Right lobe of liver (tissue), 4 donors: Measurements from ENCODE around the gene PEAK1.

Experiments
- CTCF ChIP-seq, 4 donors: fragments of 200-600 bp in 3 of 4; fragments of 450-650 bp in 1 of 4; IDR thresholded peaks; one replicate each; pipeline versions ENCODE4 v1.5.1 to v1.8.0; 2016 to 2022; ENCODE audit warnings: antibody characterized with exemption in 4 of 4, mild to moderate bottlenecking in 2 of 4
- POLR2A ChIP-seq: fragments of 450-650 bp; IDR thresholded peaks from one replicate; pipeline ENCODE4 v1.6.1; 2017; ENCODE audit warnings: antibody characterized with exemption, mild to moderate bottlenecking
- donor health status: DM: no; HTN: no; CAD: no.
- donor health status: DM: no; HTN: no; CAD: no.
- donor health status: DM: no; HTN: yes; CAD: no.

GRCh38 chr15:77430213-77430612 lies 10.3 kb upstream of the PEAK1 start:
- TF ChIP-seq CTCF (IDR thresholded peaks at IDR 0.05) (no peak), POLR2A (no peak)
